ENCODE data around the gene SCNN1G. TPM values are rescaled to one million over a fixed set of nuclear protein-coding genes. Genes with fewer than 3 reads are reported as not detected.

Gene SCNN1G
- total RNA-seq, 2 experiments from 2014 or later: not detected

DNA sequence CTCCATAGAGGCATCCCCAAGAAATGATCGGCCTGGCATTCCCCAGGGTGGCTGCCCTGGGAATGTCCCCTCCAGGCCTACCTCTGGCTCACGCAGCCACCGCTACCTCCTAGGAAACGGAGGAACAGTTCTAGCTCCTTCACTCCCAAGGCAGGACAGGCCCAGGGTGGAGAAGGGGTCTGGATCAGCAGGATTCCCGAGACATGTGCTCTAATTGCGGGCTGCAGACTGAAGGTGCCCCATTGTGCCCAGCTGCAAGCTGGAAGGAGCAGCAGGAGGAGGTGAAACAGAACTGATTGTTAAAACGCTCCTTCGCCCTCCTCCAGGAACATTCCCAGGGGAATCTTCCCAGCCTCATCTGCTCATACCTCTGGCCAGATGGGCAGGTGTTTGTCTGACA is 40.8 kb downstream of the SCNN1G start:
- BruUV-seq (replicated peaks): no TSS peak
- POLR2A ChIA-PET: no interaction called here
- no peak for DNase-seq (ENCODE audit: low spot score)
- CTCF ChIA-PET (ENCODE audit: unreplicated experiment): no interaction called here
- H3K4me1 ChIP-seq (ENCODE audit: insufficient read depth, low read length, poor library complexity, severe bottlenecking): no peaks in the 10 kb centered on the region
- H3K9me3 ChIP-seq (ENCODE audit: low read length): no peaks in the 10 kb centered on the region
- H4K20me1 ChIP-seq (ENCODE audit: insufficient read depth, low read length): no peaks in the 10 kb centered on the region
- H3K4me2 ChIP-seq (ENCODE audit: low read length): no peak overlapping the region
- no peak overlapping the region for H3K27ac ChIP-seq (ENCODE audit: low read depth, low read length, poor library complexity, severe bottlenecking)
- no peaks in the 10 kb centered on the region for H3K36me3 ChIP-seq (ENCODE audit: insufficient read depth, low read length)
- no peak overlapping the region for H3K4me3 ChIP-seq (ENCODE audit: low read depth, low read length, poor library complexity, severe bottlenecking)
- H3K9me2 ChIP-seq (ENCODE audit: insufficient read depth, low read length): no peaks in the 10 kb centered on the region
- no peak overlapping the region for H2AFZ ChIP-seq (ENCODE audit: low read length)
- H3K79me2 ChIP-seq (ENCODE audit: insufficient read depth, low read depth, low read length): no peaks in the 10 kb centered on the region
- TF ChIP-seq EZH2phosphoT487 (IDR thresholded peaks at IDR 0.05; ENCODE audit: borderline replicate concordance, low read depth, low read length): no peak
- TF ChIP-seq, protein P1, sequence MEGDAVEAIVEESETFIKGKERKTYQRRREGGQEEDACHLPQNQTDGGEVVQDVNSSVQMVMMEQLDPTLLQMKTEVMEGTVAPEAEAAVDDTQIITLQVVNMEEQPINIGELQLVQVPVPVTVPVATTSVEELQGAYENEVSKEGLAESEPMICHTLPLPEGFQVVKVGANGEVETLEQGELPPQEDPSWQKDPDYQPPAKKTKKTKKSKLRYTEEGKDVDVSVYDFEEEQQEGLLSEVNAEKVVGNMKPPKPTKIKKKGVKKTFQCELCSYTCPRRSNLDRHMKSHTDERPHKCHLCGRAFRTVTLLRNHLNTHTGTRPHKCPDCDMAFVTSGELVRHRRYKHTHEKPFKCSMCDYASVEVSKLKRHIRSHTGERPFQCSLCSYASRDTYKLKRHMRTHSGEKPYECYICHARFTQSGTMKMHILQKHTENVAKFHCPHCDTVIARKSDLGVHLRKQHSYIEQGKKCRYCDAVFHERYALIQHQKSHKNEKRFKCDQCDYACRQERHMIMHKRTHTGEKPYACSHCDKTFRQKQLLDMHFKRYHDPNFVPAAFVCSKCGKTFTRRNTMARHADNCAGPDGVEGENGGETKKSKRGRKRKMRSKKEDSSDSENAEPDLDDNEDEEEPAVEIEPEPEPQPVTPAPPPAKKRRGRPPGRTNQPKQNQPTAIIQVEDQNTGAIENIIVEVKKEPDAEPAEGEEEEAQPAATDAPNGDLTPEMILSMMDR (conservative IDR thresholded peaks at IDR 0.05; ENCODE audit: low read length): no peak
- intact Hi-C loops (cut with micrococcal nuclease; ENCODE audit: unreplicated experiment): no loop called here

DNA sequence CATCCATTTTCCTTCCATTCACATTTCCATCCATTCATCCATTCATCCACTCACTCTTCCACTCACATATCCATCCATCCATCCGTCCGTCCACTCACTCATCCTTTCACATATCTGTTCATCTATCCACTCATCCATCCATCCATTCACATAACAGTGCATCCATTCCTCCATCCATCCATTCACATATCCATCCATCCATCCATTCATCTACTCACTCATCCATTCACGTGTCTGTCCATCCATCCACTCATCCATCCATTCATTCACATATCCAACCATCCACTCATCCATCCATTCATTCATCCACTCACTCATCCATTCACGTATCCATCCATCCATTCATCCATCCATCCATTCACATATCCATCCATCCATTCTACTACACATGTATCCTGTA is 42.6 kb downstream of the SCNN1G start:
- H3K79me2 ChIP-seq (ENCODE audit: insufficient read depth, low read depth, low read length): no peaks in the 10 kb centered on the region
- no peak overlapping the region for H3K27ac ChIP-seq (ENCODE audit: low read depth, low read length, poor library complexity, severe bottlenecking)
- H3K9me3 ChIP-seq (ENCODE audit: low read length): no peaks in the 10 kb centered on the region
- DNase-seq (ENCODE audit: low spot score): no peak
- BruUV-seq (replicated peaks): no TSS peak
- TF ChIP-seq, protein P1 (conservative IDR thresholded peaks at IDR 0.05; ENCODE audit: low read length): no peak
- TF ChIP-seq EZH2phosphoT487 (IDR thresholded peaks at IDR 0.05; ENCODE audit: borderline replicate concordance, low read depth, low read length): no peak
- ChIA-PET CTCF (ENCODE audit: unreplicated experiment) (no interaction called here), POLR2A (no interaction called here)
- no peaks in the 10 kb centered on the region for H4K20me1 ChIP-seq (ENCODE audit: insufficient read depth, low read length)
- no peaks in the 10 kb centered on the region for H3K4me1 ChIP-seq (ENCODE audit: insufficient read depth, low read length, poor library complexity, severe bottlenecking)
- intact Hi-C loops (cut with micrococcal nuclease; ENCODE audit: unreplicated experiment): no loop called here
- no peak overlapping the region for H2AFZ ChIP-seq (ENCODE audit: low read length)
- H3K4me3 ChIP-seq (ENCODE audit: low read depth, low read length, poor library complexity, severe bottlenecking): no peak overlapping the region
- no peaks in the 10 kb centered on the region for H3K9me2 ChIP-seq (ENCODE audit: insufficient read depth, low read length)
- no peak overlapping the region for H3K4me2 ChIP-seq (ENCODE audit: low read length)
- no peaks in the 10 kb centered on the region for H3K36me3 ChIP-seq (ENCODE audit: insufficient read depth, low read length)

DNA sequence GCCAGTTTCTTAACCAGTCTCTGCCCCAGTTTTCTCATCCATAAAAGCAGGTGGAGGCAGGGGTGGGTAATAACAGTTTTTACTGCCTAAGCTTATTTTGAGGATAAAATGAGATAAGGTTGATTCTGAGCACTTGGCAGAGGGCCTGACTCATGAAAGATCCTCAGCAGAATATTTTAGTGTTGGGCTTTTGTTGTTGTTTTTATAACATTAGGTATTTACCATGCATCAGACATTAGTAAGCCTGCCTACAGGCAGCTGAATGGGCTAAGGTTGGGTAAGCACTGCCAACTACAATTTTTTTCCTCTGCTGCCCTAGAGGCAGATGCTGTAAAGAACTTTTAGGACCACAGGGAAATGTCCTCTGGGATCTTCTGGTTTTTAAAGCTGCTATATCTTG is 43.1 kb downstream of the SCNN1G start:
- CTCF ChIA-PET (ENCODE audit: unreplicated experiment): no interaction called here
- no peak overlapping the region for H3K27ac ChIP-seq (ENCODE audit: low read depth, low read length, poor library complexity, severe bottlenecking)
- no peak overlapping the region for H2AFZ ChIP-seq (ENCODE audit: low read length)
- no peaks in the 10 kb centered on the region for H3K36me3 ChIP-seq (ENCODE audit: insufficient read depth, low read length)
- DNase-seq (ENCODE audit: low spot score): no peak
- intact Hi-C loops (cut with micrococcal nuclease; ENCODE audit: unreplicated experiment): no loop called here
- no TSS peak for BruUV-seq (replicated peaks)
- H3K4me3 ChIP-seq (ENCODE audit: low read depth, low read length, poor library complexity, severe bottlenecking): no peak overlapping the region
- H3K79me2 ChIP-seq (ENCODE audit: insufficient read depth, low read depth, low read length): no peaks in the 10 kb centered on the region
- no peak overlapping the region for H3K4me2 ChIP-seq (ENCODE audit: low read length)
- H3K9me2 ChIP-seq (ENCODE audit: insufficient read depth, low read length): no peaks in the 10 kb centered on the region
- no peaks in the 10 kb centered on the region for H3K9me3 ChIP-seq (ENCODE audit: low read length)
- no peaks in the 10 kb centered on the region for H3K4me1 ChIP-seq (ENCODE audit: insufficient read depth, low read length, poor library complexity, severe bottlenecking)
- TF ChIP-seq, protein P1 (conservative IDR thresholded peaks at IDR 0.05; ENCODE audit: low read length): no peak
- no peak for TF ChIP-seq EZH2phosphoT487 (IDR thresholded peaks at IDR 0.05; ENCODE audit: borderline replicate concordance, low read depth, low read length)
- H4K20me1 ChIP-seq (ENCODE audit: insufficient read depth, low read length): no peaks in the 10 kb centered on the region
- POLR2A ChIA-PET: interaction anchor here (0.6 kb wide), 2 partner anchors 69 to 142 kb away, joined by 3 read pairs; no protein-coding TSS in a partner anchor

Measured in OCI-LY7 (cell line).